ENCODE measurements around the gene ARHGEF17.

The ARHGEF17 gene

DNA sequence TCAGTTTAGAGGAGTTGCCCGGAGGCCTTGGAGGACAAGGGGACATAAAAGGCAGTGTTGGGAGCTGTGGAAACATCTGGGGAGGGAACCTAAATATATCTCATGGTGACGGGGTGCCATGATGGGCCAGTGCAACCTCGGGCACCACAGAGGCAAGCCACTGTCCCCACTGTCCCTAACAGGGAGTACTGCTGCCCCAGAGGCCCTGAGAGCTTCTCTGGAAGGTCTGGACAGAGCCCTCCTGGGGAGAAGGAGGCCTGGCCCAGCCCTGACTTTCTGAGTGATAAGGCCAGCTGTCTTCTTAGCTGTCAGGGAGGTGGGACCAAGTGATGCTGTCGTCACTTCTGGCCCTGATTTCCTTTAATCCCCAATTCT lies 41.4 kb upstream of the ARHGEF17 start:
- no peak overlapping the region for H3K4me2 ChIP-seq (ENCODE audit: low read length)
- no peak overlapping the region for H3K4me3 ChIP-seq (ENCODE audit: low read depth, low read length)
- no peaks in the 10 kb centered on the region for H3K9me3 ChIP-seq (ENCODE audit: control insufficient read depth, low read length)
- H3K27me3 ChIP-seq (ENCODE audit: control insufficient read depth, insufficient read depth, low read length): no peaks in the 10 kb centered on the region
- H3K4me1 ChIP-seq: no peaks in the 10 kb centered on the region
- H3K27ac ChIP-seq: no peak overlapping the region
- TF ChIP-seq, protein P1, sequence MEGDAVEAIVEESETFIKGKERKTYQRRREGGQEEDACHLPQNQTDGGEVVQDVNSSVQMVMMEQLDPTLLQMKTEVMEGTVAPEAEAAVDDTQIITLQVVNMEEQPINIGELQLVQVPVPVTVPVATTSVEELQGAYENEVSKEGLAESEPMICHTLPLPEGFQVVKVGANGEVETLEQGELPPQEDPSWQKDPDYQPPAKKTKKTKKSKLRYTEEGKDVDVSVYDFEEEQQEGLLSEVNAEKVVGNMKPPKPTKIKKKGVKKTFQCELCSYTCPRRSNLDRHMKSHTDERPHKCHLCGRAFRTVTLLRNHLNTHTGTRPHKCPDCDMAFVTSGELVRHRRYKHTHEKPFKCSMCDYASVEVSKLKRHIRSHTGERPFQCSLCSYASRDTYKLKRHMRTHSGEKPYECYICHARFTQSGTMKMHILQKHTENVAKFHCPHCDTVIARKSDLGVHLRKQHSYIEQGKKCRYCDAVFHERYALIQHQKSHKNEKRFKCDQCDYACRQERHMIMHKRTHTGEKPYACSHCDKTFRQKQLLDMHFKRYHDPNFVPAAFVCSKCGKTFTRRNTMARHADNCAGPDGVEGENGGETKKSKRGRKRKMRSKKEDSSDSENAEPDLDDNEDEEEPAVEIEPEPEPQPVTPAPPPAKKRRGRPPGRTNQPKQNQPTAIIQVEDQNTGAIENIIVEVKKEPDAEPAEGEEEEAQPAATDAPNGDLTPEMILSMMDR (IDR thresholded peaks at IDR 0.05): no peak
- no peaks in the 10 kb centered on the region for H3K36me3 ChIP-seq (ENCODE audit: control insufficient read depth, insufficient read depth, low read length)
- H3K9ac ChIP-seq: no peak overlapping the region
- H3K79me2 ChIP-seq: no peaks in the 10 kb centered on the region
- no peak overlapping the region for H2AFZ ChIP-seq

DNA sequence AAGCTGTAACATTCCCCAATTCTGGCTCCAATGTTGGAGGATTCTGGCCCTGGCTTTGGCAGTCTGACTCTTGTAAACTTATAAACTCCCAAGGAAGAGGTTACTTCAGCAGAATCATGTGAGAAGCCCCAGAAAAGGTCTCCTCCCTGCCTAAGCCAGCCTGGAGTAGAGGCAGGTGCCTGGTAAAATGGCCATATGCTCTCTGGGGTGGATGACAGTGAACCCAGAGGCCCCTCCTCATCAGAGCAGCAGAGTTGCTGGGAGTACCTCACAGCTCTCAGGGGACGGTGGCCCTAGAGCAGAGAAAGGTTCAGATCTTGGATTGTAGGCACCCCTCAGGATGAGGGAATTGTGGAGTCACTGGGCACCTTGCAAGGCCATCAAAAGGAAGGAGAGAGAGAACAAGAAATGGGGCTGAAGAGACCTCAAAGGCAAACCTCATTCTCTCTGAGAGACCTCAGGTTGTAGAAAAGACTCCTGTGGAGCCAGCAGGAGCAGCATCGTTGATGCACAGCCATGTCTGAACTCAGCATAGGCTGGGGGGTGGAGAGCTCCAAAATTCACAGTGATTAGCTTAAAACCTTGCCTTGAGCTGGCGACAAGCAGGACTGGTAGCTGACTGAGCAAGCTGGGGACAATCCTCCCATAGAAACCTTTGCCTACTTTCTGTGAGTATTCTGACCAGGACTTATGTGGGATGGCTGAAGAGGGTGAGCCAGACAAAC lies 40.8 kb upstream of the ARHGEF17 start:
- no peak overlapping the region for H3K27ac ChIP-seq
- TF ChIP-seq, protein P1 (IDR thresholded peaks at IDR 0.05): no peak

DNA sequence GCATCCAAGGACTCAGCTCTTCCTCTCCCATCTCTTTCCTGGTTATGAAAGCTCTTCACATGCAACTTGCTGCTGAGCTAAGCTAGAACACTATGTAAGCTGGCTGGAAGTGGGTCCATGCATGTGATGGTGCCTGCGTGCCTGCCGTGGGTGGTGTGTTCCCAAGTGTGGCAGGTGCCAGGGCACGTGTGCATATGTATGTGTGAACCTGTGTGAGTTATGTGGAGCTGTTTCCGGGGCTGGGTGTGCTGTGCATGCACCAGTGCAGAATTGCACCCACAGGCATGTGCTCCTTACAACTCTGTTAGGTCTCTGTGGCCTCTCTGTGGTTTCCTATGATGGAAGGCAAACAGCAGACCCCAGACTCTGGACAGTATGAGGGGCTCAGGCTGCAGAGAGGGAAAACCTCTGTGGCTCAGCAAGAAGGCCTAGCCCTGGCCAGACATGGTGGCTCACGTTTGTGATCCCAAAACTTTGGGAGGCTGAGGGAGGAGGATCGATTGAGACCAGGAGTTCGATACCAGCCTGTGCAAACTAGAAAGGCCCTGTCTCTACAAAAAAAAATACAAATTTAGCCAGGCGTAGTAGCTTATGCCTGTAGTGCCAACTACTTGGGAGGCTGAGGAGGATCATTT lies 40.1 kb upstream of the ARHGEF17 start:
- Histone ChIP-seq H3K4me3 (ENCODE audit: low read depth, low read length) (no peak overlapping the region), H3K9ac (no peak overlapping the region), H3K36me3 (ENCODE audit: control insufficient read depth, insufficient read depth, low read length) (no peaks in the 10 kb centered on the region), H3K4me2 (ENCODE audit: low read length) (no peak overlapping the region), H3K4me1 (no peaks in the 10 kb centered on the region), H3K79me2 (no peaks in the 10 kb centered on the region), H2AFZ (no peak overlapping the region), H3K9me3 (ENCODE audit: control insufficient read depth, low read length) (no peaks in the 10 kb centered on the region), H3K27me3 (ENCODE audit: control insufficient read depth, insufficient read depth, low read length) (no peaks in the 10 kb centered on the region), H3K27ac (no peak overlapping the region)
- TF ChIP-seq, protein P1 (IDR thresholded peaks at IDR 0.05): no peak

More for the DNA sequence above, 40.8 kb upstream of the ARHGEF17 start:
- no peaks in the 10 kb centered on the region for H3K9me3 ChIP-seq (ENCODE audit: control insufficient read depth, low read length)
- H3K36me3 ChIP-seq (ENCODE audit: control insufficient read depth, insufficient read depth, low read length): no peaks in the 10 kb centered on the region
- H3K4me2 ChIP-seq (ENCODE audit: low read length): no peak overlapping the region
- H2AFZ ChIP-seq: no peak overlapping the region
- H3K9ac ChIP-seq: no peak overlapping the region
- no peaks in the 10 kb centered on the region for H3K79me2 ChIP-seq
- no peaks in the 10 kb centered on the region for H3K27me3 ChIP-seq (ENCODE audit: control insufficient read depth, insufficient read depth, low read length)
- H3K4me1 ChIP-seq: no peaks in the 10 kb centered on the region
- no peak overlapping the region for H3K4me3 ChIP-seq (ENCODE audit: low read depth, low read length)

DNA sequence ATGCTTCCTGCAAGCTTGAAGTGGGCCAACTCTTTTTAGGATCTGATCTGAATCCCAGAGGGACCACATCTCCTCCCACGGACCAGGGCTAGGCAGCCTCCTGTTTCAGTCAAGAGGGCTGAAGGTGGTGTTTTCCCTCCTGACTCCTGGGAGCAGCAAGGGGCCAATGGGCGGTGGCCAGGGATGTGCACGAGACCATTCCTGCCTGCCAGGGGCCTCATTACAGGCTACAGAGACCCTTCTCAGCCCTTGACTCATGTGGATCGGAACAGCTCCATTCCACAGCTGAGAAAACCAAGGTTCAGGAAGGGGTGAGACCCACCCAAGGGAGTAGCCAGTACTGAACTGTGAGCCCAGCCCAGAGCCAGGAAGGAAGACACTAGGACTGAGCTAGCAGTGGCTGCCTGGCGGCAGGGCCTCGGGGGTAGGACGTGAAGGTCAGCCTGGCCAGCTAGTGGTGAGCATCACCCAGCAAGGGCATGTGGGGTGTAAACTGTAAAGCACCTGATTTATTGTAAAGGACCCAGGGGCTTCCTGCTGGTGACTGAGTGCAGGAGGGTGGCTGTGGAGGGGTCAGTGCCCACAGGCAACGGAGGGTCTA lies 39.3 kb upstream of the ARHGEF17 start:
- Histone ChIP-seq H2AFZ (no peak overlapping the region), H3K36me3 (ENCODE audit: control insufficient read depth, insufficient read depth, low read length) (no peaks in the 10 kb centered on the region), H3K4me3 (ENCODE audit: low read depth, low read length) (no peak overlapping the region), H3K4me1 (no peaks in the 10 kb centered on the region), H3K27ac (no peak overlapping the region), H3K9ac (no peak overlapping the region), H3K4me2 (ENCODE audit: low read length) (no peak overlapping the region), H3K27me3 (ENCODE audit: control insufficient read depth, insufficient read depth, low read length) (no peaks in the 10 kb centered on the region), H3K9me3 (ENCODE audit: control insufficient read depth, low read length) (no peaks in the 10 kb centered on the region), H3K79me2 (no peaks in the 10 kb centered on the region)
- TF ChIP-seq, protein P1 (IDR thresholded peaks at IDR 0.05): no peak

All from parathyroid adenoma (tissue), 2 donors.